GM23338 (cell line): ENCODE results near the gene ARHGEF2. TPM values are rescaled to one million over a fixed set of nuclear protein-coding genes. Genes with fewer than 3 reads are reported as not detected.

Experiments used
- CREB1 ChIP-seq: fragments of 250-450 bp; sonication (Bioruptor Pico); IDR thresholded peaks from 2 replicates; pipeline ENCODE4 v1.5.0; 2020; ENCODE audit warnings: low read depth, mild to moderate bottlenecking, moderate library complexity
- EZH2 ChIP-seq: fragments of 200-600 bp; sonication (generic); IDR thresholded peaks from one replicate; pipeline ENCODE4 v1.8.0; 2017; ENCODE audit warnings: antibody characterized with exemption, mild to moderate bottlenecking, low read depth; ENCODE audit not compliant: unreplicated experiment
- NANOG ChIP-seq: IDR thresholded peaks from 2 replicates; pipeline ENCODE4 v1.6.1; 2016; ENCODE audit warnings: antibody characterized with exemption, borderline replicate concordance
- REST ChIP-seq: IDR thresholded peaks from one replicate; pipeline ENCODE4 v1.6.1; 2018; ENCODE audit warnings: antibody characterized with exemption; ENCODE audit not compliant: unreplicated experiment
- ZNF462 ChIP-seq: fragments of 250-450 bp; sonication (Bioruptor Pico); IDR thresholded peaks from 2 replicates; pipeline ENCODE4 v1.5.0; 2020; ENCODE audit warnings: mild to moderate bottlenecking, moderate library complexity
- polyA plus RNA-seq: library from polyadenylated mRNA; unstranded; fragments of >200 nt; fragmentation: Nextera tagmentation; extraction: Ambion mirVana; gene quantifications from 2 replicates; pipeline ENCODE4 v1.2.1, GENCODE V29; 2016
- total RNA-seq: library from RNA; depleted of rRNA; stranded (reverse); fragments of >200 nt; shearing (Covaris generic); gene quantifications from 2 replicates; pipeline ENCODE4 v1.2.3, GENCODE V29; 2014

Gene ARHGEF2
- total and polyA plus RNA-seq, 2 experiments from 2014 or later, result 23.0 to 87.6 TPM

DNA sequence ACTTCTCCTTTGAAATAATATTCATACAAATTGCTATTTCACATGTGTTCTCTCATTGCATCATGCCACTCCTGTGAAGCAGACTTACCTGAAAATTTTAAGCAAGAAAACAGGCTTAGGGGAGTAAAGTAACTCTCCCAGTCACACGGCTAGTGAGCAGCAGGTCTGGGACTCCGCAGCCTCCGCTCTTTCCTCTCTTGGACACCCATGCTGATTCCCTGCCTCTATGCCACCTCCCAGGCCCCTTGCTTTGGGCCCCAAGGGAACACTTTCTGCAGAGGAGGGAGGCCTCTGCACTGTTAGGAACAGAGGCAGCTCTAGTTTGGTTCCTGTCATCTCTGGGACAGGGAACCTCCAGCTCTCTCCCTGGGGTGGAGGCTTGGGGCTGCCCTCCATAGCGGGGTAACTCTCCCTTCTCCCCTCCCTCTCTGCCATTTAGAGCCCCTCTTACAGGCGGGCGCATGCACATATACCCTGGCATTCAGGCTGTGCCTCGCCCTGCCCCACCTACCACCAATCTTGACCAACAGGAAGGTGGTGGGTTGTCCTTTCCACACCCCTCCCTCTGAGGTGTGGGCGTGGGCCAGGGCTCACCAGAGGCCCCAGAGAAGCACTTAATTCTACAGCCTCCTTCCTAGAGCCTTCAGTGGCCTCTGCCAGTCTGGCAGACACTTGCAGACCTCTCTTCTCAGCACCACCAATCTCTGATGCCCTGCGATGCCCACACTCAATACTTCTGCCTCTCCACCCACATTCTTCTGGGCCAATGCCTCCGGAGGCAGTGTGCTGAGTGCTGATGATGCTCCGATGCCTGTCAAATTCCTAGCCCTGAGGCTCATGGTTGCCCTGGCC, 37.1 kb downstream of the ARHGEF2 start, which contains the start of gene RXFP4 (continued):
- TF ChIP-seq ZNF462 (CRISPR knock-in tag) (no peak), EZH2 (no peak), REST (no peak), CREB1 (no peak), NANOG (no peak)
